ENCODE data around the gene RAPGEF4. TPM values are rescaled to one million over a fixed set of nuclear protein-coding genes. Genes with fewer than 3 reads are reported as not detected.

Gene RAPGEF4
- total and polyA plus RNA-seq, 2 donors (not counting 1 experiment from before 2014, with no cell fraction given) = 0.22 to 0.30 TPM

GRCh38 chr2:173099271-173099670 lies 363.6 kb downstream of the RAPGEF4 start:
- CTCF ChIA-PET = no interaction called here
- H3K4me2 ChIP-seq (replicated peaks; ENCODE audit: low read depth, low read length, poor library complexity, severe bottlenecking) = no peak overlapping the region
- no peak overlapping the region for H2AFZ ChIP-seq (ENCODE audit: insufficient read depth, low read depth, low read length, poor library complexity, severe bottlenecking)
- H3K9ac ChIP-seq (ENCODE audit: low read length) = no peak overlapping the region
- no peaks in the 10 kb centered on the region for H3K9me3 ChIP-seq (ENCODE audit: control extremely low read depth in 1 of 3, control insufficient read depth in 2 of 3, insufficient read depth in 1 of 3, low read length in 2 of 3)
- no peak for ATAC-seq (ENCODE audit: low read depth)
- no peak overlapping the region for H3K27ac Mint-ChIP-seq
- no peak for TF ChIP-seq EZH2 (IDR thresholded peaks at IDR 0.05; ENCODE audit: borderline replicate concordance, insufficient read depth, low read depth, low read length, poor library complexity, severe bottlenecking)
- H3K36me3 ChIP-seq (replicated peaks in 1 of 2; ENCODE audit: control extremely low read depth in 1 of 2, control insufficient read depth in 1 of 2, extremely low read depth in 1 of 2, insufficient read depth in 2 of 2, low read length in 1 of 2) = no peaks in the 10 kb centered on the region
- intact Hi-C loops (cut with micrococcal nuclease) = no loop called here
- H3K4me3 ChIP-seq (ENCODE audit: control extremely low read depth in 1 of 5, extremely low read depth in 1 of 5, insufficient read depth in 1 of 5, low read depth in 2 of 5, low read length in 4 of 5) = no peak overlapping the region
- no peak overlapping the region for H3K4me3 Mint-ChIP-seq
- peaks cover 5% of the 10 kb centered on the region for H3K79me2 ChIP-seq (ENCODE audit: control insufficient read depth, insufficient read depth, low read length)
- H3K27ac ChIP-seq (ENCODE audit: low read length in 2 of 2) = no peak overlapping the region
- H4K20me1 ChIP-seq (ENCODE audit: control insufficient read depth, insufficient read depth, low read length, poor library complexity, severe bottlenecking) = no peaks in the 10 kb centered on the region
- no peaks in the 10 kb centered on the region for H3K4me1 Mint-ChIP-seq
- H3K27me3 ChIP-seq (replicated peaks in 1 of 4; ENCODE audit: control extremely low read depth in 1 of 4, control insufficient read depth in 3 of 4, insufficient read depth in 4 of 4, low read length in 3 of 4) = no peaks in the 10 kb centered on the region
- no peak for DNase-seq
- POLR2A ChIA-PET = no interaction called here
- H3K27me3 Mint-ChIP-seq = no peaks in the 10 kb centered on the region
- H3K4me1 ChIP-seq (ENCODE audit: control insufficient read depth in 2 of 2, insufficient read depth in 2 of 2, low read length in 2 of 2) = no peaks in the 10 kb centered on the region
- 100% methylated on average over 2 of the region's 2 CpGs for WGBS (ENCODE audit: insufficient coverage)
- no peaks in the 10 kb centered on the region for H3K9me3 Mint-ChIP-seq (ENCODE audit: insufficient read depth)

GRCh38 chr2:173099804-173100203 lies 364.2 kb downstream of the RAPGEF4 start:
- POLR2A ChIA-PET = no interaction called here
- no peaks in the 10 kb centered on the region for H3K36me3 ChIP-seq (replicated peaks in 1 of 2; ENCODE audit: control extremely low read depth in 1 of 2, control insufficient read depth in 1 of 2, extremely low read depth in 1 of 2, insufficient read depth in 2 of 2, low read length in 1 of 2)
- H3K4me2 ChIP-seq (replicated peaks; ENCODE audit: low read depth, low read length, poor library complexity, severe bottlenecking) = no peak overlapping the region
- intact Hi-C loops (cut with micrococcal nuclease) = no loop called here
- Mint-ChIP-seq H3K4me1 (no peaks in the 10 kb centered on the region), H3K4me3 (no peak overlapping the region), H3K27me3 (no peaks in the 10 kb centered on the region), H3K9me3 (ENCODE audit: insufficient read depth) (no peaks in the 10 kb centered on the region), H3K27ac (no peak overlapping the region)
- WGBS (ENCODE audit: insufficient coverage) = no CpG with 5 or more reads among the region's 2 CpGs
- H3K79me2 ChIP-seq (ENCODE audit: control insufficient read depth, insufficient read depth, low read length) = peaks cover 5% of the 10 kb centered on the region
- H3K27ac ChIP-seq (ENCODE audit: low read length in 2 of 2) = no peak overlapping the region
- H3K27me3 ChIP-seq (replicated peaks in 1 of 4; ENCODE audit: control extremely low read depth in 1 of 4, control insufficient read depth in 3 of 4, insufficient read depth in 4 of 4, low read length in 3 of 4) = no peaks in the 10 kb centered on the region
- no peak overlapping the region for H3K4me3 ChIP-seq (ENCODE audit: control extremely low read depth in 1 of 5, extremely low read depth in 1 of 5, insufficient read depth in 1 of 5, low read depth in 2 of 5, low read length in 4 of 5)
- H2AFZ ChIP-seq (ENCODE audit: insufficient read depth, low read depth, low read length, poor library complexity, severe bottlenecking) = no peak overlapping the region
- no peak overlapping the region for H3K9ac ChIP-seq (ENCODE audit: low read length)
- TF ChIP-seq EZH2 (IDR thresholded peaks at IDR 0.05; ENCODE audit: borderline replicate concordance, insufficient read depth, low read depth, low read length, poor library complexity, severe bottlenecking) (no peak), CTCF (IDR thresholded peaks at IDR 0.05) (no peak)
- H3K4me1 ChIP-seq (ENCODE audit: control insufficient read depth in 2 of 2, insufficient read depth in 2 of 2, low read length in 2 of 2) = no peaks in the 10 kb centered on the region
- H4K20me1 ChIP-seq (ENCODE audit: control insufficient read depth, insufficient read depth, low read length, poor library complexity, severe bottlenecking) = no peaks in the 10 kb centered on the region
- H3K9me3 ChIP-seq (ENCODE audit: control extremely low read depth in 1 of 3, control insufficient read depth in 2 of 3, insufficient read depth in 1 of 3, low read length in 2 of 3) = no peaks in the 10 kb centered on the region
- CTCF ChIA-PET = no interaction called here
- no peak for DNase-seq
- ATAC-seq (ENCODE audit: low read depth) = no peak

Measured in B cell (primary cell).